Calu3 (cell line): ENCODE results near the gene SLC9B2. TPM values are rescaled to one million over a fixed set of nuclear protein-coding genes. Genes with fewer than 3 reads are reported as not detected.

ENCODE experiments used
- BruUV-seq: library from RNA; stranded (reverse); fragments of 400-500 nt; replicated peaks from 2 replicates; lab custom pipeline; 2021; lab: Mats Ljungman, UMichigan
- CTCF ChIA-PET: fragments of 300-600 bp; sonication (Branson Sonifier 250); formaldehyde crosslinking; loops from one replicate; lab custom pipeline; 2022; ENCODE audit warnings: antibody characterized with exemption; lab: Charles Lee
- DNase-seq: peaks from one replicate; pipeline ENCODE4 v3.0.0; 2022
- H3K27ac Mint-ChIP-seq: one replicate; pipeline ENCODE4 v1.8.0; 2022; ENCODE audit warnings: mixed read lengths; ENCODE audit not compliant: unreplicated experiment
- H3K27me3 Mint-ChIP-seq: one replicate; pipeline ENCODE4 v1.8.0; 2022; ENCODE audit warnings: mixed read lengths; ENCODE audit not compliant: unreplicated experiment
- H3K36me3 Mint-ChIP-seq: one replicate; pipeline ENCODE4 v1.8.0; 2022; ENCODE audit warnings: mild to moderate bottlenecking, moderate library complexity, mixed read lengths; ENCODE audit not compliant: insufficient read depth, unreplicated experiment
- H3K4me1 Mint-ChIP-seq: one replicate; pipeline ENCODE4 v1.8.0; 2022; ENCODE audit warnings: mild to moderate bottlenecking, low read depth, mixed read lengths; ENCODE audit not compliant: unreplicated experiment
- H3K4me3 Mint-ChIP-seq: one replicate; pipeline ENCODE4 v1.8.0; 2022; ENCODE audit warnings: mild to moderate bottlenecking, low read depth, moderate library complexity, mixed read lengths; ENCODE audit not compliant: unreplicated experiment
- H3K9me3 Mint-ChIP-seq: one replicate; pipeline ENCODE4 v1.8.0; 2022; ENCODE audit warnings: low read depth, mixed read lengths; ENCODE audit not compliant: unreplicated experiment
- intact Hi-C: fragments of 100-400 bp; cut with micrococcal nuclease; formaldehyde crosslinking; loops from one replicate; pipeline ENCODE4 v1.10.0; 2022; ENCODE audit not compliant: unreplicated experiment
- total RNA-seq: library from RNA; stranded (reverse); gene quantifications from 2 replicates; pipeline ENCODE4 v1.2.3, GENCODE V29; 2022
- TF ChIP-seq, protein P1 (sequence below): fragments of 200-600 bp; IDR thresholded peaks from one replicate; pipeline ENCODE4 v1.8.0; 2022; ENCODE audit warnings: antibody characterized with exemption; ENCODE audit not compliant: unreplicated experiment

SLC9B2 gene
- total RNA-seq, 1 experiment from 2014 or later = 2.7 TPM

DNA sequence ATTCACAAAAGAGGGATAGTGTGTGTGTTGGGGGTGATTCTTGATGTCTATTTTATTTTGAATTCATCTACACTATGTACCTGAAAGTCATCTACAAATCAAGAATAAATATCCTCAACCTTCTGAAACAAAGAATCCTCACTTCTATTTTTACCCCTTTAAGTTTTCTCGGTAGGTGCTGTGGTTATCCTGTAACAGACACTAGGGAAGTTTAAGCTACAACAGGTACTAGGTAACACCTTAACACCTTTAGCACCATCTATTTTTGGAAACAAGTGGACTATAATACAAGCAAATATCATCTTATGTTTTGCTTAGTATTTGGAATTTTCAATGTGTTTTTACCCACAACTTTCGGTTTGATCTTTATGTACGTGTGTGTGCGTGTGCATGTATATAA, 35.0 kb upstream of the SLC9B2 start:
- H3K4me3 Mint-ChIP-seq = no peak overlapping the region

DNA sequence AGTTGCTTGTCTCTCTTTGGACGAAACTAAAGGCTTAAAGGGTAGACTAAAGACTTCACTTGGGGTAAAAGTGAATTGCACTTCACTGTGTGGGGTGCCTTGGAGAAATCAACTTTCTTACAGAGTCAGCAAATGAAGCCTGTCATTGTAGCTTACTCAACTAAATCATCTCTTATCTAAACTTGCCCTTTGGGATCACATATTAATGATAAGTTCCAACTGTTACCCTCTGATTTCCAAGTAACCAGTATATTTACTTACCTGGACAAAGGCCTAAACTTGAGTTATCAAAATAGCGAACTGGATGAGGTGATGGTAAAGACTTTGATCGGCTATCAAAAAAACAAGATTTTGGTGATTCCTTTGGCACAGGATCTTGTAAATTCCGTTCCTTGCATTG, 32.0 kb upstream of the SLC9B2 start:
- CTCF ChIA-PET = no interaction called here
- TF ChIP-seq, protein P1, sequence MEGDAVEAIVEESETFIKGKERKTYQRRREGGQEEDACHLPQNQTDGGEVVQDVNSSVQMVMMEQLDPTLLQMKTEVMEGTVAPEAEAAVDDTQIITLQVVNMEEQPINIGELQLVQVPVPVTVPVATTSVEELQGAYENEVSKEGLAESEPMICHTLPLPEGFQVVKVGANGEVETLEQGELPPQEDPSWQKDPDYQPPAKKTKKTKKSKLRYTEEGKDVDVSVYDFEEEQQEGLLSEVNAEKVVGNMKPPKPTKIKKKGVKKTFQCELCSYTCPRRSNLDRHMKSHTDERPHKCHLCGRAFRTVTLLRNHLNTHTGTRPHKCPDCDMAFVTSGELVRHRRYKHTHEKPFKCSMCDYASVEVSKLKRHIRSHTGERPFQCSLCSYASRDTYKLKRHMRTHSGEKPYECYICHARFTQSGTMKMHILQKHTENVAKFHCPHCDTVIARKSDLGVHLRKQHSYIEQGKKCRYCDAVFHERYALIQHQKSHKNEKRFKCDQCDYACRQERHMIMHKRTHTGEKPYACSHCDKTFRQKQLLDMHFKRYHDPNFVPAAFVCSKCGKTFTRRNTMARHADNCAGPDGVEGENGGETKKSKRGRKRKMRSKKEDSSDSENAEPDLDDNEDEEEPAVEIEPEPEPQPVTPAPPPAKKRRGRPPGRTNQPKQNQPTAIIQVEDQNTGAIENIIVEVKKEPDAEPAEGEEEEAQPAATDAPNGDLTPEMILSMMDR = no peak
- Mint-ChIP-seq H3K4me3 (no peak overlapping the region), H3K27ac (no peak overlapping the region), H3K36me3 (peaks cover 5% of the 10 kb centered on the region), H3K9me3 (no peaks in the 10 kb centered on the region), H3K4me1 (no peaks in the 10 kb centered on the region), H3K27me3 (no peaks in the 10 kb centered on the region)
- no TSS peak for BruUV-seq
- DNase-seq = no peak
- intact Hi-C loops = no loop called here

More for the DNA sequence above, 35.0 kb upstream of the SLC9B2 start:
- DNase-seq = no peak
- Mint-ChIP-seq H3K36me3 (peaks cover 5% of the 10 kb centered on the region), H3K27me3 (no peaks in the 10 kb centered on the region), H3K9me3 (no peaks in the 10 kb centered on the region), H3K27ac (no peak overlapping the region), H3K4me1 (no peaks in the 10 kb centered on the region)
- CTCF ChIA-PET = no interaction called here
- TF ChIP-seq, protein P1 = no peak
- intact Hi-C loops = no loop called here
- BruUV-seq = no TSS peak

DNA sequence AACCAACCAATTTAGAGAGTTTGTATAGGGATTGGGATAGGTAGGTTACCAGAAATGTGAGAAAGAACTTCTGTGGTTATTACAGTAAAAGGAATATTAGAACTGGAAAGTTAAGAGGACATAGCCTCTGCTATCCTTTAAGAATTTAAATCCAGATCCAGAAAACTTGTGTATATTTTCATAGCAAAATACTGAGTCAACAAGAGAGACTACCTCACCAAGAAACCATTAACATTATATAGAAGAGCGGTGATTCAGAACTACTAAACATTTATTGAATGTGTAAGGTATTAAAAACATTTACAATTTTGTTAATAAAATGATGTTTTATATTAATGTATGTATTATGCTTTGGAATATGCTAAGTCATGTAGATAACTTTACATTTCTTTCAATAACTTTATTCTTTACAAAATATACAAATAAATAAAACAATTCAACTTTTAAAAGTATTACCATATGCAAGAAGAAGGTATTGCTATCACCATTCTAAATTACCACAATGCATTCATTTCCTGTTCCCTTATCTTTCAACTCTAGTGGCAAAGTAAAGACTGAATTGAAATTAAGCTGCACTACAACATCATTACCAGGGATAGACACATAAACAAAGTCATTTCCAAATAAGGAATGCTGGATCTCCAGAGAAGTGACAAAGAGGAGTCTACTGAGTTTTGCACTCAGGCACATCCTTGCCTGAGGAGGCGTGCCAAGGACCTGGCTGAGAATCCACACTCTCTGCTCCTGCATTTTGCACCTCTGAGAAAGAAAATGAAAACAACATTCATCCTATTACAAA, 29.2 kb upstream of the SLC9B2 start:
- no peak for DNase-seq
- CTCF ChIA-PET = no interaction called here
- Mint-ChIP-seq H3K4me3 (no peak overlapping the region), H3K9me3 (no peaks in the 10 kb centered on the region), H3K36me3 (peaks cover 5% of the 10 kb centered on the region), H3K27ac (no peak overlapping the region), H3K4me1 (no peaks in the 10 kb centered on the region), H3K27me3 (no peaks in the 10 kb centered on the region)
- TF ChIP-seq, protein P1 = no peak
- intact Hi-C loops = no loop called here
- no TSS peak for BruUV-seq

DNA sequence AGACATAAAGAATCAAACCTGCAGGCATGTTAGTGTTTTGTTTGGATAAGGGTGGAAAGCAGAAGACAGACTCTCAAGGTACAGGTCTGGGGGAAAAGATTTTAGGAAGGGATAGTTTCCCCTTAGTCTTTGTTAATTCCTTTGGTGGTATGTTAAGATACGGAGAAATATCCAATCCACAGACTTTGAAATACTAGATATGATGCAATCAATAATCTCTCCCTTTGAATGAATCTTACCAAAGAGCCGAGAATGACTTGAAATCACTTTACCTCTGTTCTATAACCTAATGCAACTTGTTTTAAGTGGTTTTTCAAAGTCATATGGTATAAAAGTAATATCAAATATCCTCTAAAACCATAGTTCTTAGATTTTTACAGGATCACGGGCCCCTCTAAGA, 28.3 kb upstream of the SLC9B2 start:
- Mint-ChIP-seq H3K4me1 (no peaks in the 10 kb centered on the region), H3K9me3 (no peaks in the 10 kb centered on the region), H3K27me3 (no peaks in the 10 kb centered on the region), H3K4me3 (no peak overlapping the region), H3K27ac (no peak overlapping the region), H3K36me3 (peaks cover 5% of the 10 kb centered on the region)
- TF ChIP-seq, protein P1 = no peak
- CTCF ChIA-PET = no interaction called here
- no peak for DNase-seq
- no TSS peak for BruUV-seq
- intact Hi-C loops = loop anchor here (5.0 kb wide), 1 partner anchor 658 kb away; no protein-coding TSS in a partner anchor
